HEK293T (cell line): ENCODE results near the gene PDILT.

Source experiments
- ARNT ChIP-seq: fragments of 450-650 bp; IDR thresholded peaks from 2 replicates; pipeline ENCODE4 v1.6.1; 2017; ENCODE audit warnings: mild to moderate bottlenecking
- BHLHE40 ChIP-seq: fragments of 450-650 bp; IDR thresholded peaks from 2 replicates; pipeline ENCODE4 v1.6.1; 2016; ENCODE audit warnings: mild to moderate bottlenecking, moderate library complexity, borderline replicate concordance
- CTBP1 ChIP-seq: fragments of 450-650 bp; IDR thresholded peaks from 2 replicates; pipeline ENCODE4 v1.6.1; 2016; ENCODE audit warnings: borderline replicate concordance
- ELF4 ChIP-seq: fragments of 450-650 bp; IDR thresholded peaks from 2 replicates; pipeline ENCODE4 v1.6.1; 2017; ENCODE audit warnings: antibody characterized with exemption
- FOXA1 ChIP-seq: fragments of 450-650 bp; IDR thresholded peaks from 2 replicates; pipeline ENCODE4 v1.6.1; 2016; ENCODE audit warnings: mild to moderate bottlenecking
- FOXM1 ChIP-seq: fragments of 450-650 bp; IDR thresholded peaks from 2 replicates; pipeline ENCODE4 v1.6.1; 2017; ENCODE audit warnings: mild to moderate bottlenecking, borderline replicate concordance
- HDGF ChIP-seq: fragments of 450-650 bp; IDR thresholded peaks from 2 replicates; pipeline ENCODE4 v1.6.1; 2017; ENCODE audit warnings: antibody characterized with exemption, borderline replicate concordance
- LEF1 ChIP-seq: fragments of 450-650 bp; IDR thresholded peaks from 2 replicates; pipeline ENCODE4 v1.6.1; 2017; ENCODE audit warnings: mild to moderate bottlenecking, borderline replicate concordance
- SP1 ChIP-seq: fragments of 450-650 bp; IDR thresholded peaks from 2 replicates; pipeline ENCODE4 v1.6.1; 2017
- SUZ12 ChIP-seq: fragments of 450-650 bp; IDR thresholded peaks from 2 replicates; pipeline ENCODE4 v1.6.1; 2016; ENCODE audit warnings: mild to moderate bottlenecking
- TARDBP ChIP-seq: fragments of 450-650 bp; IDR thresholded peaks from 2 replicates; pipeline ENCODE4 v1.6.1; 2016
- ZNF384 ChIP-seq: fragments of 450-650 bp; IDR thresholded peaks from 2 replicates; pipeline ENCODE4 v1.6.1; 2016
- TF ChIP-seq, protein P1 (sequence below): fragments of 450-650 bp; IDR thresholded peaks from 2 replicates; pipeline ENCODE4 v1.6.1; 2016

DNA sequence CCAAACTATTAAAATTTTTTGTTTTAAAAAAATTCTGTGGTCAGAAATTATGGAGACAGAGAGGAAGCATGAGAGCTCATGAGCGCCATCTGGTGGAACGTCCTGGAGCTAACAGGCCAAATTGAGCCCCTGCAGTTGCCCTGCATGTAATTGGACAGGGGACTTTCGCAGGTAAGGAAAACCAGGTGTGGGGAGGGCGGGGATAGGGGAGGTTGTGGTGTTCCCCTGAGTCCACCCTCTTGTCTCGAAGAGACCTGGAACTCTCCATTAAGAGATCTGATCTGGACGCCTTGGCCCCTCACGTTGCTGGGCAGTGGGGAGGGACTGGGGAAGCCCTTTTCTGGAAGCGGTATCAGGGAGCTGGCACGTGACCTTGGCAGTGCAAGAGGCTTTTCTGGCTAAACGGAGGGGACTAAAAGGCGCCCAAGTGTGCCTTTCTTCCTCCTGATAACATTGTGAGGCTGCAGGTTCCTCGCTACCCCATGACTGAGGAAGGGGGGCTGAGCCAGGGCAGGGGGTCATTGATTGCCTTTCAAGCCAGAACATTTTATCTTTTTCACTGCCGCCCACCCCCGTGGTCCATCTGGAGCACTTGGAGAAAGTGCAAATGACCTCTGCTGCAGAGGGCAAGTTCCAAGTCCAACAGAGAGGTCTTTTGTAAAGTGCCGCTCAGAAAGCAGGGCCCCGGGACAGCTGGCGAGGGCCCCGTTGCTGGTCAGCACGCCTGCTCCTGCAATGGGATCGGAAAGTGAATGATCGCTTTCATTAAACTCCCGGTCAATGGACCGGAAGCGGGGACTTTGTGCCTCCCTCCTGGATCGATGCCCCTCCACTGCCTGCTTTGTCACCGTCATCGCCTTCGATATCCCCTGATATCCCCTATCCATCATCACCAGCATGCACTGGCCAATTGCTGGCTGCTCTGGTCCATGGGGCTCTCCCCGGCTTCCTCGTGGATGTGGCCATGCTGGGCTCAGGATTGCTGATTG, 18.4 kb downstream of the PDILT start:
- TF ChIP-seq CTBP1 (no peak), SP1 (no peak), BHLHE40 (no peak), TARDBP (no peak), SUZ12 (no peak), FOXA1 (no peak), HDGF (no peak), ELF4 (no peak), FOXM1 (no peak), ARNT (no peak), LEF1 (no peak), ZNF384 (no peak)
- TF ChIP-seq, protein P1, sequence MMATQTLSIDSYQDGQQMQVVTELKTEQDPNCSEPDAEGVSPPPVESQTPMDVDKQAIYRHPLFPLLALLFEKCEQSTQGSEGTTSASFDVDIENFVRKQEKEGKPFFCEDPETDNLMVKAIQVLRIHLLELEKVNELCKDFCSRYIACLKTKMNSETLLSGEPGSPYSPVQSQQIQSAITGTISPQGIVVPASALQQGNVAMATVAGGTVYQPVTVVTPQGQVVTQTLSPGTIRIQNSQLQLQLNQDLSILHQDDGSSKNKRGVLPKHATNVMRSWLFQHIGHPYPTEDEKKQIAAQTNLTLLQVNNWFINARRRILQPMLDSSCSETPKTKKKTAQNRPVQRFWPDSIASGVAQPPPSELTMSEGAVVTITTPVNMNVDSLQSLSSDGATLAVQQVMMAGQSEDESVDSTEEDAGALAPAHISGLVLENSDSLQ = no peak
